22Rv1 (cell line): ENCODE measurements around the gene DAAM1.

Experiments used
- H3K27ac ChIP-seq: fragments of 450-650 bp; 2 replicates; pipeline ENCODE4 v1.5.1; 2017
- ZFX ChIP-seq: fragments of 450-650 bp; IDR thresholded peaks from 2 replicates; pipeline ENCODE4 v1.6.1; 2017; ENCODE audit warnings: antibody characterized with exemption, borderline replicate concordance
- TF ChIP-seq, protein P1 (sequence below): fragments of 450-650 bp; IDR thresholded peaks from 2 replicates; pipeline ENCODE4 v1.5.1; 2017; ENCODE audit warnings: mild to moderate bottlenecking

DAAM1 gene

DNA sequence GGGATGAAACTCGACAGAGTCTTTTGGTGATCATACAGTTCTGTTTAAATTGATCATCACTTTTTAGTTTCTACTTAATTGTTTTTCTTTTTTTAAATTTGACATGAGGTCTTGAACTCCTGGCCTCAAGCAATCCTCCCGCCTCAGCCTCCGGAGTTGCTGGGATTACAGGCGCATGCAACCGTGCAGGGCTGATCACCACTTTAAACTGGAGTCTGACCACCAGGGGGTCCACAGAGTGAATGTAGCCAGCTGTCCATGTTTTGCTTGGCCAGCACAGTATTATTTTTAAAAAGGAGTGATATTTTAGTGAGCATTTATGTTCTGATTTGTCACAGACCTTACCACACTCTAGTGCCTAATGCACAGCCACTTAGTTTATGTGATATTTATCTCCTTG, 10.7 kb downstream of the DAAM1 start:
- no peak for TF ChIP-seq ZFX
- TF ChIP-seq, protein P1, sequence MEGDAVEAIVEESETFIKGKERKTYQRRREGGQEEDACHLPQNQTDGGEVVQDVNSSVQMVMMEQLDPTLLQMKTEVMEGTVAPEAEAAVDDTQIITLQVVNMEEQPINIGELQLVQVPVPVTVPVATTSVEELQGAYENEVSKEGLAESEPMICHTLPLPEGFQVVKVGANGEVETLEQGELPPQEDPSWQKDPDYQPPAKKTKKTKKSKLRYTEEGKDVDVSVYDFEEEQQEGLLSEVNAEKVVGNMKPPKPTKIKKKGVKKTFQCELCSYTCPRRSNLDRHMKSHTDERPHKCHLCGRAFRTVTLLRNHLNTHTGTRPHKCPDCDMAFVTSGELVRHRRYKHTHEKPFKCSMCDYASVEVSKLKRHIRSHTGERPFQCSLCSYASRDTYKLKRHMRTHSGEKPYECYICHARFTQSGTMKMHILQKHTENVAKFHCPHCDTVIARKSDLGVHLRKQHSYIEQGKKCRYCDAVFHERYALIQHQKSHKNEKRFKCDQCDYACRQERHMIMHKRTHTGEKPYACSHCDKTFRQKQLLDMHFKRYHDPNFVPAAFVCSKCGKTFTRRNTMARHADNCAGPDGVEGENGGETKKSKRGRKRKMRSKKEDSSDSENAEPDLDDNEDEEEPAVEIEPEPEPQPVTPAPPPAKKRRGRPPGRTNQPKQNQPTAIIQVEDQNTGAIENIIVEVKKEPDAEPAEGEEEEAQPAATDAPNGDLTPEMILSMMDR, result no peak
- no peak overlapping the region for H3K27ac ChIP-seq

DNA sequence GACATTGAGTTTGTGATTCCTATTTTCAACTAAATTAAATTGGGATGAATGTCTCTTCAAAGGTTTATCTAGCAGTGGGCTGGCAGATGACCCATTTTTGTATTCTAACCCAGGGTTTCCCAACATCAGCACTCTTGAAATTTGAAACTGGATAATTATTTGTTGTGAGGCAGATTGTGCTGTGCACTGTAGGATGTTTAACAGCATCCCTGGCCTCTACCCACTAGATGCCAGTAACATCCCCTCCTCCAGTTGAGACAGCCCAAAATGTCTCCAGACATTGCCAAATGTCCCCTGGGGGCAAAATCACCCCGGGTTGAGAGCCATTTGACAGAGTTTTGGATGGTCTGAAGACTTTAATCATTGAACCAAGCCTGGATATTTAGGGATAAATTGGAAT, 11.1 kb downstream of the DAAM1 start:
- no peak for TF ChIP-seq ZFX
- TF ChIP-seq, protein P1, result no peak
- no peak overlapping the region for H3K27ac ChIP-seq

DNA sequence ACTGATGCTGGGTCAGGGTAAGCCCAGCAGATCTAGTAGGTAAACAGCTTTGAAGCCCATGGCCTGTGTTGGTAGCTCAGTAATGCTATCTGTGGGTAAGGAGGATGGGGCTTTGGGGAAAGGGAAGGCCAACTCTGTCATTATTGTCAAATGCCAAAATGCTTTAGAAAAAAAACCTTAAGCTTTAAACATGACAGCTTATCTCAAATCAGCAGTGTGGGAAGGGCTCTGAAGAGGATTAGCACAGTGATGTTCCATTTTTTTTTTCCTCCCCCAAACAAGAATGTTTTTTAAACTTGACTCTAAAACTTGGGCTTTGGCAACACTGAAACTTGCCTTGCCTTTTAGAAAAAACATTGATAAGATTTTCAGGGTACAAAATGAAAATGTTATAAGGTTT, 11.7 kb downstream of the DAAM1 start:
- no peak for TF ChIP-seq ZFX
- TF ChIP-seq, protein P1, result no peak
- H3K27ac ChIP-seq, result no peak overlapping the region

DNA sequence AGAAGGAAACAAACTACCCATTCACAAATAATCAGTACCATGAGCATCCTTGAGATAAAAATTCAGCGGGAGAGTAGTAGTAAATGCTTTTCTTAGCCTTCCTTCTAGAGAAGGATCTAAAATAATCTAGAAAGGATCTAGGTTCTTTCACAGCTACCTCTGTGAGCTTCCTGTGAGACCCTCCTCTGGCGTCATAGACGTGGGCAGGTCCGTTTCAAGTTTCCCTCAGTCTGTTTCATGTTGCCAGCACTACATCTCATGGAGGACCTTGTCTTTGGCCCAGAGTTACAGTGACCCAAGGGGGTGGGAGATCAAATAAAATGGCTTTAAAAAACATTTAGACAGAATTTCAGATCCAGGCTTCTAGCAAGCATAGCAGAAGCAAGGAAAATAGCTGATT, 13.6 kb downstream of the DAAM1 start:
- TF ChIP-seq, protein P1, result no peak
- no peak for TF ChIP-seq ZFX
- H3K27ac ChIP-seq, result no peak overlapping the region

DNA sequence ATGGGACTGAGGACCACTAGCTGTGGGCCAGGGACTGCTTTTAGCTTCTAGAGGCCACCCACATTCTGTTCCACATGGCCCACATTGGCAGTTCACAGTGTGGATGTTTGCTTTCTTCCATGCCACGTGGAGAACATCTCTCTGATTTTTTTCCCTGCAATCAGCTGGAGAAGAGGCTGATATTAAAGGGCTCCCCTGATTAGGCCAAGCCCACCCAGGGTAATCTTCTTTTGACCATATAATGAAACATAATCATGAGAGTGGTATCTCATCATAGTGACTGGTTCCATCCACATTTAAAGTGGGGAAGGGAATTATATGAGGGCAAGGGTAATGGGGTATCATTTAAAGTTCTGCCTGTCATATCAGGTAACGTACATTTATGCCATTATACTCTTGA, 15.8 kb downstream of the DAAM1 start:
- no peak overlapping the region for H3K27ac ChIP-seq
- TF ChIP-seq ZFX, result no peak
- TF ChIP-seq, protein P1, result no peak

DNA sequence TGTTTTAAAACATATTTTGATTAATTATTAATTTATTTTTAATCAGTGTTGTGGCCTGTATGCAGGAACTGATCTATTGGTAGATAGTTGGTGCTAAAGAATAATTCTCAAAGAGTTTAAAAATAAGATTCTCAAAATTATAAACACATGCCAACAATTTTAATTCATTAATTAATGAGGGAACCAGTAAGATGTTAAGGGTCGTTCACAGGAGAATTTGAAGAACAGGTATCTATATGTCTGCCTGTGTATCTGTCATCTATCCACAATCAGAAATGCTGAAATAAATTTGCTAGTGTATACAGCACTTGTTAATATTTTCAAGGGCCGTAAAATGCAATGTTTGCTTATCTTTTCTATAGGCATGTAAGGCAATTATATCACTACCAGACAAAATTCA, 18.4 kb downstream of the DAAM1 start:
- TF ChIP-seq, protein P1, result no peak
- no peak for TF ChIP-seq ZFX
- no peak overlapping the region for H3K27ac ChIP-seq

DNA sequence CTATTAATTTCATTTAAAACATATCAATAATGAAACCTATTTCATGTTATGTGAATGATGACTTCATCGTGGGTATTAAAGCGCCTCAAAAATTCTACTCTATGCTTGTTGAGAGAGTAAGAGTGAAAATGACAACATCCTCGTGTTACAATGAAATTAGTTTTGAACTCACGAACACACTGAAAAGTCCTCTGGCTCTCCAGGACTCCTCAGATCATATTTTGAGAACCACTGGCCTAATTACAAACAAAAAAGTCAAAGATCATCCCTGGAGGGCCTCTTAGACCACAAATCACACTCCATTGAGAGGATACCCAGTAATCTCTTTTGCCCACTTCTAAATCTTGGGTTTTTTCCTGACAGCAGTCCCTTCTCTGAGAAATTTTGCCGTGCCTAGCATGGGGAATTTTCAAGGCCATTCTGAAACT, 19.1 kb downstream of the DAAM1 start:
- no peak overlapping the region for H3K27ac ChIP-seq
- no peak for TF ChIP-seq ZFX
- TF ChIP-seq, protein P1, result no peak
